ENCODE data around the gene PIGQ.

Gene PIGQ

GRCh38 chr16:559411-560203, 10.2 kb upstream of the PIGQ start:
- Histone ChIP-seq H3K4me1 (ENCODE audit: insufficient read depth, insufficient read length) (peaks cover 15% of the 10 kb centered on the region), H3K36me3 (ENCODE audit: insufficient read depth, insufficient read length, low read length) (peaks cover 9% of the 10 kb centered on the region), H3K9ac (ENCODE audit: insufficient read length, low read depth) (peak overlapping the region; percentile 68), H3K9me3 (ENCODE audit: insufficient read depth, low read length) (no peaks in the 10 kb centered on the region), H3K4me3 (ENCODE audit: insufficient read length, low read depth) (peak overlapping the region; percentile 0), H3K27me3 (ENCODE audit: insufficient read depth, insufficient read length) (peaks cover 42% of the 10 kb centered on the region)
- TF ChIP-seq ZNF274 (IDR thresholded peaks at IDR 0.05; ENCODE audit: low read depth, low read length), result no peak
- TF ChIP-seq SUZ12 (IDR thresholded peaks at IDR 0.05; ENCODE audit: extremely low read depth, insufficient read depth, insufficient read length), result no peak
- no peak for DNase-seq (ENCODE audit: low read depth, low spot score)

DNA sequence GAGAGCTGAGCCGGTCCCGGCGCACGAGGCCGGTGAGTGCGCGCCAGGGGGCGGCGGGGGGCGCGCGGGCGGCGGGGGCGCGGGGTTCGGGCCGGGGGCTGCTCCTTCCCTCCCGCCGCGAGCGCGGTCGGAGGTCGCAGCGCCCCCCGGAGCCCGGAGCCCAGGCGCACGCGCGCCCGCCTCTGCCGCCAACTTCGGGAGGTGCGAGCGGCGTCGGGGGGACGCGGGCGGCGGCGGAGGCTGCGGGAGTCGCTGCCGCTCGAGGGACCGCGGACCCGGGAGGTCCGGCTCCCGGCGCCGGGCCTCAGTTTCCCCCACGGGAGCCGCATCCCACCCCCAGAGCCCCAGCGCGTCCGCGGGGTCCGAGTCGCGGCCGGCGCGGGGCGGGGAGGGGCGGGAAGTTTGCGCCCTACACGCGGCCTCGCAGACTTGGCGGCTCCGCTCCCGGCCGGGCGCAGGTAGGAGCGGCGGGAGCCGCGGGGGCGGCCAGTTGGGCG, 9.5 kb upstream of the PIGQ start, which contains the start of gene PRR35:
Gene PRR35 (plus strand): TSS at position 191 of the 497 bp plus-strand sequence. CDS start 2,901 bp downstream, outside the sequence.
- peaks cover 42% of the 10 kb centered on the region for H3K27me3 ChIP-seq (ENCODE audit: insufficient read depth, insufficient read length)
- peaks cover 2% of the 10 kb centered on the region for H3K36me3 ChIP-seq (ENCODE audit: insufficient read depth, insufficient read length, low read length)
- H3K9me3 ChIP-seq (ENCODE audit: insufficient read depth, low read length), result no peaks in the 10 kb centered on the region
- H3K9ac ChIP-seq (ENCODE audit: insufficient read length, low read depth), result peak within 1 kb of the TSS; percentile 68
- peaks cover 18% of the 10 kb centered on the region for H3K4me1 ChIP-seq (ENCODE audit: insufficient read depth, insufficient read length)
- peak within 1 kb of the TSS; percentile 24 for H3K4me3 ChIP-seq (ENCODE audit: insufficient read length, low read depth)
- TF ChIP-seq YY1 (IDR thresholded peaks at IDR 0.05; ENCODE audit: insufficient read depth, insufficient read length) (no peak), ZNF274 (IDR thresholded peaks at IDR 0.05; ENCODE audit: low read depth, low read length) (no peak), SUZ12 (IDR thresholded peaks at IDR 0.05; ENCODE audit: extremely low read depth, insufficient read depth, insufficient read length) (no peak)
- no peak for DNase-seq (ENCODE audit: low read depth, low spot score)

GRCh38 chr16:560701-561412, 8.9 kb upstream of the PIGQ start:
- Histone ChIP-seq H3K36me3 (ENCODE audit: insufficient read depth, insufficient read length, low read length) (no peaks in the 10 kb centered on the region), H3K27me3 (ENCODE audit: insufficient read depth, insufficient read length) (peaks cover 42% of the 10 kb centered on the region), H3K4me3 (ENCODE audit: insufficient read length, low read depth) (peak overlapping the region; percentile 24), H3K4me1 (ENCODE audit: insufficient read depth, insufficient read length) (peaks cover 22% of the 10 kb centered on the region), H3K9me3 (ENCODE audit: insufficient read depth, low read length) (no peaks in the 10 kb centered on the region), H3K9ac (ENCODE audit: insufficient read length, low read depth) (peak overlapping the region; percentile 42)
- no peak for DNase-seq (ENCODE audit: low read depth, low spot score)
- TF ChIP-seq SUZ12 (IDR thresholded peaks at IDR 0.05; ENCODE audit: extremely low read depth, insufficient read depth, insufficient read length) (no peak), YY1 (IDR thresholded peaks at IDR 0.05; ENCODE audit: insufficient read depth, insufficient read length) (no peak), ZNF274 (IDR thresholded peaks at IDR 0.05; ENCODE audit: low read depth, low read length) (no peak)

- H3K27me3 ChIP-seq (ENCODE audit: insufficient read depth, insufficient read length), result peaks cover 42% of the 10 kb centered on the region
These were observed 8.4 kb upstream of the PIGQ start for GRCh38 chr16:561413-561794.

DNA sequence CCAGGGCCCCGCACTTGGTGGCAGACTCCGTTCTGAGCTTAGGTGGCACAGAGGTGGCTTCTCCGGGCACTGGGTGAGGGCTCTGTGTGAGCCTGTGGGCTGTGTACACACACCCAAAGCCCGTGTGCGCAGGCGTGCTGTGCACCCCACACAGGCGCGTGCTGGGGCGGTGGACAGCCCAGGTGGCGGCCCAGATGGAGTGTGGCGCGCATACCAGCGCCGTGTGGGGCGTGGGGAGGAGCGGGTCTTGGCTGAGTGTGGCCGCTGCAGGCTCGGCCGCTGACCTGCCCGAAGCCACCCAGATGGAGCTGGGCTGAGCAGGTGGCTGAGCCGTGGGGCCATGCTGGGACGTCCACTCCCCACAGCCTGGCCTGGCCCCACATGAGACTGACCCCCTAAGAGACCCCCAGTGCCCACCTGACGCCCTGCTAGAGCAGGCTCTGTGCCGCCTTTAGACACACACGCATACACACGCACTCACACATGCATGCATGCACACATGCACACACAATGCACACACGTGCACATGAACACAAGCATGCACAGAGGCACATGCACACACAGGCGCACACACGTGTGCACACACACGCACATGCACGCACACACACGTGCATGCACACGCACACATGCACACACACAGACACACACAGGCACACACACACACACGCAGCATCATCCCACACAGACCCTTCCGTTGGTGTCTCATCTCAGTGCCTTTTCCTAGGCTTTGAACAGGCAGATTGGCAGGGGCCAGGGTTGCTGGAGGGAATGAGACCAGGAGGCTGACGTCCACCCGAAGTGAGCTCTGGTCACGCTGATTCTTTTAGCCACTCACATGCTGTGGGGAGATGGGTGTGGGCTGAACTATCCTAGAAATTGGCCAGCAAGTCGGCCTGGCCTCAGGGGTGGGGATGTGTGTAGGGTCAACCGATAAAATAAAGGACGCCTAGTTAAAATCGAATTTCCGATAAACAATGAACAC, 7.5 kb upstream of the PIGQ start:
- Histone ChIP-seq H3K27me3 (ENCODE audit: insufficient read depth, insufficient read length) (peaks cover 42% of the 10 kb centered on the region), H3K9ac (ENCODE audit: insufficient read length, low read depth) (no peak overlapping the region), H3K36me3 (ENCODE audit: insufficient read depth, insufficient read length, low read length) (no peaks in the 10 kb centered on the region), H3K9me3 (ENCODE audit: insufficient read depth, low read length) (no peaks in the 10 kb centered on the region), H3K4me1 (ENCODE audit: insufficient read depth, insufficient read length) (peaks cover 34% of the 10 kb centered on the region), H3K4me3 (ENCODE audit: insufficient read length, low read depth) (no peak overlapping the region)
- no peak for TF ChIP-seq ZNF274 (IDR thresholded peaks at IDR 0.05; ENCODE audit: low read depth, low read length)
- no peak for TF ChIP-seq YY1 (IDR thresholded peaks at IDR 0.05; ENCODE audit: insufficient read depth, insufficient read length)
- no peak for TF ChIP-seq SUZ12 (IDR thresholded peaks at IDR 0.05; ENCODE audit: extremely low read depth, insufficient read depth, insufficient read length)
- DNase-seq (ENCODE audit: low read depth, low spot score), result no peak

More at GRCh38 chr16:561413-561794, 8.4 kb upstream of the PIGQ start:
- no peaks in the 10 kb centered on the region for H3K9me3 ChIP-seq (ENCODE audit: insufficient read depth, low read length)
- no peak for DNase-seq (ENCODE audit: low read depth, low spot score)
- peaks cover 26% of the 10 kb centered on the region for H3K4me1 ChIP-seq (ENCODE audit: insufficient read depth, insufficient read length)
- no peak for TF ChIP-seq YY1 (IDR thresholded peaks at IDR 0.05; ENCODE audit: insufficient read depth, insufficient read length)
- no peak for TF ChIP-seq SUZ12 (IDR thresholded peaks at IDR 0.05; ENCODE audit: extremely low read depth, insufficient read depth, insufficient read length)
- TF ChIP-seq ZNF274 (IDR thresholded peaks at IDR 0.05; ENCODE audit: low read depth, low read length), result no peak
- H3K36me3 ChIP-seq (ENCODE audit: insufficient read depth, insufficient read length, low read length), result no peaks in the 10 kb centered on the region
- no peak overlapping the region for H3K4me3 ChIP-seq (ENCODE audit: insufficient read length, low read depth)
- no peak overlapping the region for H3K9ac ChIP-seq (ENCODE audit: insufficient read length, low read depth)

- Histone ChIP-seq H3K4me3 (ENCODE audit: insufficient read length, low read depth) (no peak overlapping the region), H3K9ac (ENCODE audit: insufficient read length, low read depth) (no peak overlapping the region)
These were observed 6.6 kb upstream of the PIGQ start for GRCh38 chr16:563072-563644.

More at GRCh38 chr16:563072-563644, 6.6 kb upstream of the PIGQ start:
- Histone ChIP-seq H3K27me3 (ENCODE audit: insufficient read depth, insufficient read length) (peaks cover 41% of the 10 kb centered on the region), H3K36me3 (ENCODE audit: insufficient read depth, insufficient read length, low read length) (no peaks in the 10 kb centered on the region), H3K9me3 (ENCODE audit: insufficient read depth, low read length) (no peaks in the 10 kb centered on the region), H3K4me1 (ENCODE audit: insufficient read depth, insufficient read length) (peaks cover 37% of the 10 kb centered on the region)
- no peak for DNase-seq (ENCODE audit: low read depth, low spot score)
- no peak for TF ChIP-seq ZNF274 (IDR thresholded peaks at IDR 0.05; ENCODE audit: low read depth, low read length)
- no peak for TF ChIP-seq SUZ12 (IDR thresholded peaks at IDR 0.05; ENCODE audit: extremely low read depth, insufficient read depth, insufficient read length)
- TF ChIP-seq YY1 (IDR thresholded peaks at IDR 0.05; ENCODE audit: insufficient read depth, insufficient read length), result no peak

Data from NT2/D1 (cell line).